ENCODE measurements around the gene GJB3. TPM values are rescaled to one million over a fixed set of nuclear protein-coding genes. Genes with fewer than 3 reads are reported as not detected.
A peak's percentile ranks its signal among the peaks of the same experiment; 100 is the strongest.

GJB3 gene
- total RNA-seq, 1 experiment from 2014 or later = 0.96 TPM

GRCh38 chr1:34787461-34788420 is 6.7 kb downstream of the GJB3 start:
- Histone ChIP-seq H4K8ac (replicated peaks; ENCODE audit: insufficient read length, low read depth, low read length) (no peak overlapping the region), H2AFZ (ENCODE audit: low read length) (no peak overlapping the region), H3K4me1 (ENCODE audit: insufficient read depth, low read length) (0 out of 2 replicates have a peak, but pooled peaks cover 3% of the 10 kb centered on the region), H2BK12ac (ENCODE audit: insufficient read length, low read depth, low read length) (no peak overlapping the region), H3K4me2 (ENCODE audit: insufficient read depth, insufficient read length, low read length) (no peak overlapping the region), H3K23ac (ENCODE audit: insufficient read length, low read depth, low read length) (no peak overlapping the region), H3K56ac (ENCODE audit: insufficient read length, low read depth, low read length) (no peak overlapping the region), H2BK5ac (ENCODE audit: insufficient read length, low read length) (no peak overlapping the region), H4K20me1 (ENCODE audit: control insufficient read depth, insufficient read depth, insufficient read length) (no peaks in the 10 kb centered on the region), H3K23me2 (ENCODE audit: insufficient read length, low read depth, low read length, poor library complexity, severe bottlenecking) (no peaks in the 10 kb centered on the region), H2AK5ac (ENCODE audit: insufficient read length, low read length) (no peak overlapping the region), H2BK20ac (ENCODE audit: low read depth, low read length, poor library complexity, severe bottlenecking) (no peak overlapping the region), H3K27me3 (ENCODE audit: insufficient read depth, low read length) (no peaks in the 10 kb centered on the region; the same call in 1 of the 2 replicates), H4K91ac (ENCODE audit: insufficient read length, low read depth, low read length) (no peak overlapping the region), H3T11ph (ENCODE audit: low read length) (no peak overlapping the region), H2BK120ac (ENCODE audit: low read depth, low read length, poor library complexity, severe bottlenecking) (no peak overlapping the region), H3K14ac (ENCODE audit: insufficient read depth, low read length) (no peak overlapping the region), H3K9me3 (ENCODE audit: control insufficient read depth, low read depth, low read length) (no peaks in the 10 kb centered on the region), H3K79me1 (ENCODE audit: insufficient read depth, low read depth, low read length, poor library complexity, severe bottlenecking) (no peaks in the 10 kb centered on the region), H2BK15ac (ENCODE audit: low read depth, low read length) (no peak overlapping the region), H3K9ac (ENCODE audit: extremely low read depth, insufficient read length, low read length) (no peak overlapping the region), H3K4ac (ENCODE audit: low read depth, low read length) (no peak overlapping the region), H4K5ac (ENCODE audit: insufficient read length, low read depth, low read length) (no peak overlapping the region), H3K18ac (ENCODE audit: insufficient read length, low read depth, low read length) (no peak overlapping the region), H3K27ac (ENCODE audit: insufficient read length, low read depth, low read length) (no peak overlapping the region), H3K79me2 (ENCODE audit: insufficient read depth, low read length) (no peaks in the 10 kb centered on the region)
- H3K36me3 Mint-ChIP-seq (ENCODE audit: insufficient read depth in 1 of 3, low read depth in 3 of 3) = no peaks in the 10 kb centered on the region; a peak in 1 of 7 replicates
- TF ChIP-seq CTCF (conservative IDR thresholded peaks at IDR 0.05) = peak; percentile 70
- peak; percentile 60 for DNase-seq
- no peaks in the 10 kb centered on the region; a peak in 1 of 5 replicates for H3K9me3 Mint-ChIP-seq
- peaks cover 12 to 14% of the 10 kb centered on the region in 2 experiments for H3K4me1 Mint-ChIP-seq
- H3K27ac Mint-ChIP-seq = no peak overlapping the region
- no CpG with 5 or more reads among the region's 9 CpGs for WGBS (ENCODE audit: extremely low coverage, insufficient read length, low lambda C conversion rate)
- no peak overlapping the region for H3K4me3 Mint-ChIP-seq
- H3K27me3 Mint-ChIP-seq (ENCODE audit: low read depth) = peaks cover 33% of the 10 kb centered on the region
